DOHH2 (cell line): Measurements from ENCODE around the gene MRPL41.

Experiments used
- H3F3A ChIP-seq: fragments of 200-600 bp; sonication (generic), shearing (Covaris generic); 2 replicates; pipeline ENCODE4 v1.6.0; 2016; ENCODE audit warnings: antibody characterized with exemption, mild to moderate bottlenecking; ENCODE audit not compliant: control insufficient read depth, insufficient read depth
- H3K27ac ChIP-seq: fragments of 200-600 bp; sonication (generic); 2 replicates; pipeline ENCODE4 v1.5.1; 2014; ENCODE audit warnings: low read depth, mild to moderate bottlenecking, low read length, moderate library complexity
- H3K27me3 ChIP-seq: fragments of 200-600 bp; sonication (generic); 2 replicates; pipeline ENCODE4 v1.6.1; 2014; ENCODE audit warnings: mild to moderate bottlenecking, low read length, mixed read lengths; ENCODE audit not compliant: control insufficient read depth
- H3K36me3 ChIP-seq: fragments of 200-600 bp; sonication (generic); 2 replicates; pipeline ENCODE4 v1.6.1; 2014; ENCODE audit warnings: mild to moderate bottlenecking, low read length, moderate library complexity, mixed read lengths; ENCODE audit not compliant: control insufficient read depth
- H3K4me1 ChIP-seq: fragments of 200-600 bp; sonication (generic); 2 replicates; pipeline ENCODE4 v1.6.1; 2014; ENCODE audit warnings: mild to moderate bottlenecking, low read length, mixed read lengths; ENCODE audit not compliant: control insufficient read depth
- H3K4me2 ChIP-seq: fragments of 200-600 bp; sonication (generic); 2 replicates; pipeline ENCODE4 v1.6.0; 2014; ENCODE audit warnings: mild to moderate bottlenecking, low read length, moderate library complexity
- H3K4me3 ChIP-seq: fragments of 200-600 bp; sonication (generic); 2 replicates; pipeline ENCODE4 v1.5.1; 2014; ENCODE audit warnings: mild to moderate bottlenecking, low read length, mixed read lengths
- H3K79me2 ChIP-seq: fragments of 200-600 bp; sonication (generic); 2 replicates; pipeline ENCODE4 v1.6.1; 2014; ENCODE audit warnings: mild to moderate bottlenecking, low read length, mixed read lengths; ENCODE audit not compliant: control insufficient read depth
- H3K9me2 ChIP-seq: fragments of 200-600 bp; sonication (generic); replicated peaks from 2 replicates; pipeline ENCODE4 v1.6.1; 2014; ENCODE audit warnings: mild to moderate bottlenecking, low read length, mixed read lengths; ENCODE audit not compliant: control insufficient read depth
- H3K9me3 ChIP-seq: fragments of 200-600 bp; sonication (generic); 2 replicates; pipeline ENCODE4 v1.6.1; 2014; ENCODE audit warnings: antibody characterized with exemption, low read length, mixed read lengths; ENCODE audit not compliant: control insufficient read depth, insufficient read depth
- H4K20me1 ChIP-seq: fragments of 200-600 bp; sonication (generic); 2 replicates; pipeline ENCODE4 v1.6.0; 2014; ENCODE audit warnings: low read depth, mild to moderate bottlenecking, antibody characterized with exemption, low read length, moderate library complexity; ENCODE audit not compliant: control insufficient read depth, insufficient read depth
- EZH2phosphoT487 ChIP-seq: fragments of 200-600 bp; sonication (generic); IDR thresholded peaks from 2 replicates; pipeline ENCODE4 v1.6.1; 2017; ENCODE audit warnings: borderline replicate concordance, mild to moderate bottlenecking, antibody characterized with exemption, low read length, moderate library complexity, mixed read lengths
- TF ChIP-seq, protein P1 (sequence below): fragments of 200-600 bp; sonication (generic); IDR thresholded peaks from one replicate; pipeline ENCODE4 v1.5.1; 2014; ENCODE audit warnings: antibody characterized with exemption, mild to moderate bottlenecking, low read depth, low read length; ENCODE audit not compliant: poor library complexity, severe bottlenecking

The MRPL41 gene

DNA sequence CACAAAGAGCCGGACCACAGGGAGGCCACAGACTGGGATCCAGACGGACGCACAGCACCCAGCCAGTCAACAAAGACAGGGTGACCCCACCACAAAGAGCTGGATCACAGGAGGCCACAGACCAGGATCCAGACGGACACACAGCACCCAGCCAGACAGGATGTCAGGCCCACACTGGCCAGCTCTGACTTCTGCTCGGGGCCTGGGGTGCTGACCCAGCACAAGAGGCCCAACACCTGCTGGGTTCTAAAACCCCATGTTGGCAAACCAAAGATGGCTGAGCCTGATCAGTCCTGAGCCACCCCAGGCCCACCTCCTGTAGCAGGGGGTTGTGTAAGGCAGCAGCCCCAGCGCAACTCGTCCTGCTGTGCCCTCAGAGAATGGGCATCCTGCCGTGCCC, 32.3 kb downstream of the MRPL41 start:
- no peaks in the 10 kb centered on the region for H3K9me3 ChIP-seq

DNA sequence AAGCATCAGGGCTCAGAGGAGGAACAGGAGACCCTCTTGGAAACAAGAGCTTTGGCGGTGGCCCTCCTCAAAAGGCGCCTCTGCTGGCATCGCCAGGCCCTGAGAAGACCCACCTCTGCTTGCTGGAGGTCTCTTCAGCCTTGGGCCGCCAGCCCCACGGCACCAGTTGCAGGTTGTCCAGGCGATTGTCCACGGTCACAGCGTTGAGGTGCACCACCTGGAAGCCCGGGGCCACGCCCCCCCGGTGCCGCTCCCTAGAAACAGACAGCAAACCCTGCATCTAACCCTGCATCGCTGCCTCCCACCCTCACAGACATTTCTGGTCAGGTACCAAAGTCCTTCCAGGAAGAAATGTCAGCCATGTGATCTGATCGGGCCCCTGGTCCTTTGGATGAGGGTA, 35.2 kb downstream of the MRPL41 start:
- Histone ChIP-seq H3K4me1 (peaks cover 21% of the 10 kb centered on the region), H3K4me2 (no peak overlapping the region), H3K36me3 (peaks cover 79% of the 10 kb centered on the region), H3K79me2 (peaks cover 63% of the 10 kb centered on the region), H3K9me2 (no peaks in the 10 kb centered on the region), H3F3A (no peaks in the 10 kb centered on the region), H3K27me3 (no peaks in the 10 kb centered on the region), H3K27ac (no peak overlapping the region), H3K4me3 (no peak overlapping the region), H4K20me1 (peaks cover 8% of the 10 kb centered on the region; the same call in 1 of the 2 replicates), H3K9me3 (no peaks in the 10 kb centered on the region)
- TF ChIP-seq, protein P1, sequence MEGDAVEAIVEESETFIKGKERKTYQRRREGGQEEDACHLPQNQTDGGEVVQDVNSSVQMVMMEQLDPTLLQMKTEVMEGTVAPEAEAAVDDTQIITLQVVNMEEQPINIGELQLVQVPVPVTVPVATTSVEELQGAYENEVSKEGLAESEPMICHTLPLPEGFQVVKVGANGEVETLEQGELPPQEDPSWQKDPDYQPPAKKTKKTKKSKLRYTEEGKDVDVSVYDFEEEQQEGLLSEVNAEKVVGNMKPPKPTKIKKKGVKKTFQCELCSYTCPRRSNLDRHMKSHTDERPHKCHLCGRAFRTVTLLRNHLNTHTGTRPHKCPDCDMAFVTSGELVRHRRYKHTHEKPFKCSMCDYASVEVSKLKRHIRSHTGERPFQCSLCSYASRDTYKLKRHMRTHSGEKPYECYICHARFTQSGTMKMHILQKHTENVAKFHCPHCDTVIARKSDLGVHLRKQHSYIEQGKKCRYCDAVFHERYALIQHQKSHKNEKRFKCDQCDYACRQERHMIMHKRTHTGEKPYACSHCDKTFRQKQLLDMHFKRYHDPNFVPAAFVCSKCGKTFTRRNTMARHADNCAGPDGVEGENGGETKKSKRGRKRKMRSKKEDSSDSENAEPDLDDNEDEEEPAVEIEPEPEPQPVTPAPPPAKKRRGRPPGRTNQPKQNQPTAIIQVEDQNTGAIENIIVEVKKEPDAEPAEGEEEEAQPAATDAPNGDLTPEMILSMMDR, result no peak
- TF ChIP-seq EZH2phosphoT487, result no peak

More for the DNA sequence above, 32.3 kb downstream of the MRPL41 start:
- peaks cover 48% of the 10 kb centered on the region for H3K79me2 ChIP-seq
- H3K36me3 ChIP-seq, result peaks cover 85% of the 10 kb centered on the region
- H3K27me3 ChIP-seq, result no peaks in the 10 kb centered on the region
- peaks cover 3% of the 10 kb centered on the region; the same call in 1 of the 2 replicates for H4K20me1 ChIP-seq
- TF ChIP-seq EZH2phosphoT487, result no peak
- TF ChIP-seq, protein P1, result no peak
- peaks cover 8% of the 10 kb centered on the region for H3K4me1 ChIP-seq
- no peak overlapping the region for H3K27ac ChIP-seq
- no peak overlapping the region for H3K4me2 ChIP-seq
- no peak overlapping the region for H3K4me3 ChIP-seq
- no peaks in the 10 kb centered on the region for H3K9me2 ChIP-seq
- H3F3A ChIP-seq, result peaks cover 4% of the 10 kb centered on the region; the same call in 1 of the 2 replicates

DNA sequence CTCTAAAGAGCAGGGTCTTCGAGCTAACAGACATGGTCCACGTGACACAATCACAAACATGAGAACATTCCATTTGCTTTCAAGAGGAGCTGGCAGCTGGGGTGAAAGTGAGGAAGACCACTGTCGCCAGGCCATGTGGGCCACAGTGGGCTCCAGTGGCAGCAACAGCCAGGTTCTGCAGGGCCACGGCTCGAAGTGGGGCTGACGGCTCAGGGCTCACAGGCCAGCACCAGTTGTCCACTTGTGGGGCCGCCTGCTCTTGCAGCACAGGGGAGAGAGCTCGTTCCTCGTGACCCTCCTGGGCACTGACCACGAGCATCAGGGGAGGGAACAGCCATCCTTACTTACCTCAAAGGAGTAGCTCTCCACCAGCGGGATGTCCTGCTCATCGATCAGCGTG, 36.6 kb downstream of the MRPL41 start:
- Histone ChIP-seq H3K9me3 (no peaks in the 10 kb centered on the region), H3K4me2 (peak overlapping the region; percentile 94; the same call in 1 of the 2 replicates), H3K79me2 (peaks cover 59% of the 10 kb centered on the region), H3K9me2 (no peaks in the 10 kb centered on the region), H3F3A (no peaks in the 10 kb centered on the region), H3K4me3 (peak overlapping the region; percentile 90; the same call in 1 of the 2 replicates), H3K36me3 (peaks cover 65% of the 10 kb centered on the region), H4K20me1 (peaks cover 8% of the 10 kb centered on the region; the same call in 1 of the 2 replicates), H3K27me3 (no peaks in the 10 kb centered on the region), H3K27ac (no peak overlapping the region), H3K4me1 (peaks cover 21% of the 10 kb centered on the region)
- TF ChIP-seq EZH2phosphoT487, result no peak
- TF ChIP-seq, protein P1, result no peak
